HK-2 (cell line): ENCODE results near the gene NEURL1B.
"Not testable (repeated sequence)": the region's sequence is repeated elsewhere in the genome, so short reads cannot be mapped to it uniquely, and the experiment has no call there.

Experiments
- DNase-seq: peaks from one replicate; pipeline ENCODE4 v3.0.0-alpha.2; 2018; ENCODE audit not compliant: unreplicated experiment

NEURL1B gene

DNA sequence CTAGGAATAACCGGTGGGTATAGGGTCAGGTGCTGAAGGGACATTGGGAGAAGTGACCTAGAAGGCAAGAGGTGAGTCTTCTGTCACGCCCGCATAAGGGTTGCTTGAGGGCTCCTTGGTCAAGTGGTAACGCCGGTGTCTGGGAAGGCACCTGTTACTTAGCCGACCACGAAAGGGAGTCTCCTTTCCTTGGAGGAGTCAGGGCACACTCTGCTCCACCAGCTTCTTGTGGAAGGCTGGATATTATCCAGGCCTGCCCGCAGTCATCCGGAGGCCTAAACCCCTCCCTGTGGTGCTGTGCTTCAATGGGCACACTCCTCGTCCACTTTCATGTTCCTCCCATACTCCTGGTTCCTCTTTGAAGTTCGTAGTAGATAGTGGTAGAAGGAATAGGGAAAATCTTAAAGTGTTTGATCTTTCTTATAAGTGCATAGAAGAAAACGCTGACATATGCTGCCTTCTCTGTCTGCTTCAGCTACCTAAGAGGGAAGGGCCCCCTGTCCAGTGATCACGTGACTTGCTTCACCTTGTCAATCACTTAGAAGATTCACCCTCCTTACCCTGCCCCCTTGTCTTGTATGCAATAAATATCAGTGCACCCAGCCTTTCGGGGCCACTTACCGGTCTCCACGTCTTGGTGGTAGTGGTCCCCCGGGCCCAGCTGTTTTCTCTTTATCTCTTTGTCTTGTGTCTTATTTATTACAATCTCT, 16.6 kb downstream of the NEURL1B start:
- not testable (repeated sequence) for DNase-seq

- DNase-seq: no peak
Observed at GRCh38 chr5:172658391-172658790, 17.3 kb downstream of the NEURL1B start.

DNA sequence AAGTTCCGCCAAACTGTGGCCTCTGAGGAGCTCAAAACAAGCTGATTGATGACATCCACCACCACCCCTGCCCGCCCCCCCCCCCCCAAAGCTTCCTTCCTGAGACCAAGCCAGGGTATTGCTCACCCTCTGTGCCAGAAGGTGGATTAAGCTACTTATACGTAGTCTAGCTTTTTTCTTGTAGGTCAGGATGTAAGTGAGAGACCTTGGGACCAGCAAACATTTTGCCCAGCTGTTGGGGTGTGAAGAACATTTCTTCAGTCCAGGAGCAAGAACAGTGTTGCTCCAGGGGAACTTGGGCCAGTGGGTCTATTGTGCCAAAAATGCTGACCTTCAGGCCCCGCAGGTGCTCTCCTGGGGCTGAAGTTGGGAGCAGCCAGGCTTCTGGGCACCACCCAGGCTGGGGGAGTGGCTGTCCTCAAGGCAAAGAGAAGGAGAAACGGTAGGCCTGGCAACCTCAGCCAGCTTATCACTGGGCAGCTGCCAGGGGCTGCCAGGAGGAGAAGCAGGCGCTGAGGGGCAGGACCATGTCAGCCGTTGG, 18.0 kb downstream of the NEURL1B start:
- DNase-seq: no peak

DNA sequence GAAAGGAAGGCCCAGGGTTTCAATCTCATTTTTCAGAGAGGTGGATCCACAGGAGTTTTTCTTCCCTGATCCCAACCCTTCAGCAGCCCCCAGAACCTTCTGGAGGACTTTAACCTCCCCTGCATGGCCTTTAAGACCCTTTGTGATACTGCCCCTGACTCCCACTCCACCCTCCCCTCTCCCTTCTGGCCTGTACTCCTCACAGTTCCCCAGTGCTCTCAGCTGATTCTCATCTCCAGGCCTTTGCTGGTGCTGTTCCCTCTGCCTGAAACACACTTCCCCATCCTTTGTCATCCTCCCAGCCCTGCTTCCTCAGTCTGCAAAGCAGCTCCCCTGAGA, 18.5 kb downstream of the NEURL1B start:
- no peak for DNase-seq

DNA sequence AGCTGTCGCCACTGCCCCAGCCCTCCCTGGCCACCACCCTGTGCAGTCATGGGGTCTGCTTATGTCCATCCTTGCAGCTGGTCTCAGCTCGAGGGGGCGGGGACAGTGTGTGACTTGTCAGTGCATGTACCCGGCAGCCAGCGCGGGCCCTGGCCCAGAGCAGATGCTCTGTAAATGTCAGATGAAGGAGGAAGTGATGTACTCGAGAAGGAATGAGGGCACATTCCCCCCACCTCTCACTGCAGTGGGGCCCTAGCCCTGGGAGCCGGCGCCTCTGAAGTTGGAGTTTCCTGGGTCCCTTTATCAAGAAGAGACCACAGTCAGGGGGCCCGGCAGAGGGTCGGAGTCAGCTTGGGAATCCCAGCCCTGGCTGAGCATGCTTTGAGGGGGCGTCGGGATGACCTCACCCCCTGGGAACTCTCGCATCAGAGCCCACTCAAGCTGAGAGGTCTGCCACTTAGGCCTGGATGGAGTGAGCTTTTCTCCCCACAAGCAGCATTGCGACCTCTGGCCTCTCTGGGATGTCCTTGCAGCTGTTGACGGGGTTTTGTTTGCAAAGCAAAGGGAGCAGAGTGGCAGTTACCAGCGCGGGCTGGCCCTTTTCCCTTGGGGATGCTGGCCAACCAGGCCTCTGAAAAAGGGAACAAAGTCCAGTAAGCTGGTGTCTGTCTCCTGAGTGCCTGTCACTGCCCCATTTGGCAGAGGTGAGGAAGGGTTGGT, 19.0 kb downstream of the NEURL1B start:
- no peak for DNase-seq

GRCh38 chr5:172660974-172661373, 19.9 kb downstream of the NEURL1B start:
- DNase-seq: no peak

DNA sequence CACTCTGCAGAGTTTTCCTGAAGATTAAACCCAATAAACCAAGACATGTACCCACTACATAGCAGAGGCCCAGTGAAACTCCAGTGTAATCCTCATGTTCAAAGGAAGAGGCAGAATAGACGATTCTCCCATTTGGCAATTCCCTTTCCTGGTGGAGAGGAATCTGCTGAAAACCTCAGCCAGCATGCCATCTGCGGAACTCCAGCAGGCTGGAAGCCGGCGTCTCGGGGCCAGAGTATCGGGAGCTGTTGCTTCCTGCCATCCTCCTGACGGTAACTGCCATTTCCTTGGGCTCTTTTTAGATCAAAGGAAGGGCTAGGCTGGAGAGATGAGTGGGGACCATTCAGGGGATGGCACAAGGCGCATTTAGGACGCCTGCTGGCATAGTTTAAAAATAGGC, 20.5 kb downstream of the NEURL1B start:
- DNase-seq: no peak

GRCh38 chr5:172662596-172662995, 21.5 kb downstream of the NEURL1B start:
- DNase-seq: no peak

GRCh38 chr5:172664018-172664417, 23.0 kb downstream of the NEURL1B start:
- no peak for DNase-seq

DNA sequence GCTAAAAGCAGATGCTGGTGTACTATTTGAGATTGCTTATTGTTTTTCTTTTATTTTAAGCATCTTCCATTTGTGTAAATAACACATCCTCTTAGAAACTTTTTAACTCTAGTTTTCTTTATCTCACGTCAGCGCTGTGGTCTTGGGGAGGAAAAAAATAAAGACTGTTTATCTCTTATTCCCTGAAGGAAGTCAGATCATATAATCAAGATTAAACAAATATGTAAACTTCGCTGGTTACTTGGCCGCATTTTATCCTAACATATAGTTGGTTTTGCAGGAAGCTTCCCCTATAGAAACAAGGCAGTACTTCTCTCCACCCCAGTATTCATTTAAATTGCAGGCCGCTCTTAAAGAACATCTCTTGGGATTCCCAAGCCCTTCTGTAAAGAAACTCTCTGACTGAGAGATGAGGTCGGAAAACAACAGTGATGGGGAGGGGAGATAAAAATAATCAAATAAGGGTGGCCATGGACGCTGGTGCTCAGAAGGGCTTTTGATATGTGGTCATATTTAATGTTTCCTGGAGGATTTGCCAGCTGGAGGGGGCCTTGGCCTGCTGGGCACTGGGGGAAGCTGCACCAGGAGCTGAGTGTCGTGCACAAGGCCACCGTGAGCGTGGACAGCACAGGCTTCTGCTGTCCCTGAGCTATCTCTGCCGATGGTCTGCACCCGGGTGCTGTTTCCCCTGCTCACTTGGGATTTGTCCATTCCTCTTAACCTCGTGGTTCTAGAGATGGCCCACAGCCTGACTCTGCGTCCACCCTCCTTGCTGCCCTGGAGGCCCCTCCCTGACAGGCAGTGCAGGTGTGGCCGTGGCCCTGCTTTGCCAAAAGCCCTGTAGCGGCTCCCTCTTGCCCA, 23.8 kb downstream of the NEURL1B start:
- no peak for DNase-seq

DNA sequence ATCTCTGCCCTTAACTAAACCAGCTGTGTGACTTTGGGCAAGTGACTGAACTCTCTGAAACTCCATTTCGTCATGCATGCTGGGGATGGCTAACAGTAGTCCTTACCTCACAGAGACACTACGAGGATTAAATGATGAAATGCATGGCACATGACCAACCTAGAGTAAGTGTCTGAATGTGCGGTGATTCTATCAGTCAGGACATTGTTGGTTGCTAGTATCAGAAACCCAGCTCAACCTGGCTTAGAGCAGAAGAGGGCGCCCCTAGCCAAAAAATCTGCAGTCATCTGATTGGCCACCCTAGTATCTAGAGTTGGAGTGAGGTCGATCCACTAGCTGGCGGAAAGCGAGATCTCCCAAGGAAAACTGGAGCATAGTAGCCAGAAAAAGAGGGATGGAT, 25.2 kb downstream of the NEURL1B start:
- DNase-seq: no peak

DNA sequence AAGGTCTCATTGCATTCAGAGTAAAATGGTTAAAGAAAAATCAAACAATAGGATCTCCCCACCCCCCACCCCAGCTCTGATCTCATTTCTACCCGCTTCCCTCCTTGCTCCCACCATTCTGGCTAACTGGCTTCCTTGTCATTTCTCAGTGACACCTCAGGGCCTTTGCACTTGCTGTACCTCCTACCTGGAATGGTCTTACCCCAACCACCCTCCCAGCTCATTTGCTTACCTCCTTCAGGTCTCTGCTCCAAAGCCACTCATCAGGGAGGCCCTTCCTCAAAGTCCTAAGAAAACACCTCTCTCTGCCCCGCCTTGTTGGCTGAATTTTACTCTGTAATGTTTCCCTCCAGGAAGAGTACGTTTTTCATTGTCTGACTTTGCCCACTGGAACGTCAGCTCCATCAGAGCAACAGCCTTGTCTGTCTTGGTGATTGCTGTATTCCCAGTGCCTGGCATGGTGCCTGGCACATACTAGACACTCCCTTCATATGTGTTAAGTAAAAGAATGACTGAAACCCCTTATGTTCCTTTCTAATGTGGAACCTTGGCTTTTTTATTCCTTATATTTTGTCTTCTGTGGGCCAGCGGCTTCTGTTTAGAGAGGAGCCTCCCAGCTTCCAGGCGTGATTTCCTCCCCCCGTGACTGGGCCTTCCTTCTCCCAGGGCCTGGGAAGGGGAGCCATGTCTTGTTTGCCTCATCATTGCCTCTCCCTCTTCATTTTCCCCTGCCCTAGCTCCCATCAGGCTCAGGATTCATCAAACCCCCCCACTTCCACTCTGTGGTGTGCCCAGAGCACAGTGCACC, 26.9 kb downstream of the NEURL1B start:
- no peak for DNase-seq

GRCh38 chr5:172668594-172669071, 27.6 kb downstream of the NEURL1B start:
- no peak for DNase-seq

DNA sequence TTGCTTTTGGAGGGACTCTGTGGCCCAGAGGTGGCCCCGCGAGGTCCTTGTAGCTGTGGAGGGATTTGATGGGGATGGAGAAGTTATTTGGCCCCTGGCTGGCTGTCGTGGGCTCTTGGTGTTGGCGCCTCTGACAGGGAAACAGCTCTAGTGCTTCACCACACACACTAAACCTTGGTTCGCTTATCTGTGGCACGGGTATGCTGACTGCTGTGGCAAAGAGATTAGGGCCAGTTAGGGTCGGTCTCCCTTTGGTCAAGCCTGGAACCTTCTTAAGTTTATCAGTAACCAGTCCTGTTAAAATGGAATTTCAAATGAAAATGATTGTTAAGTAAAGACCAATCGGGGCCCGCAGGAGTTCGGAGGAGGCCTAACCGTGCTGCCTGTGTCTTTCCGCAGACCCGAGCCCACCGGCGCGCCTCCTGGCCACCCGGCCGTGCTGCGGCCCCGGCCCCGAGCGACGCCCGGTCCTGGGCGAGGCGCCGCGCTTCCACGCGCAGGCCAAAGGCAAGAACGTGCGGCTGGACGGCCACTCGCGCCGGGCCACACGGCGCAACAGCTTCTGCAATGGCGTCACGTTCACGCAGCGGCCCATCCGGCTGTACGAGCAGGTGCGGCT, 28.4 kb downstream of the NEURL1B start:
- DNase-seq: no peak

- DNase-seq: no peak
Observed at GRCh38 chr5:172670005-172670402, 28.9 kb downstream of the NEURL1B start.

GRCh38 chr5:172670444-172670843, 29.4 kb downstream of the NEURL1B start:
- DNase-seq: no peak

DNA sequence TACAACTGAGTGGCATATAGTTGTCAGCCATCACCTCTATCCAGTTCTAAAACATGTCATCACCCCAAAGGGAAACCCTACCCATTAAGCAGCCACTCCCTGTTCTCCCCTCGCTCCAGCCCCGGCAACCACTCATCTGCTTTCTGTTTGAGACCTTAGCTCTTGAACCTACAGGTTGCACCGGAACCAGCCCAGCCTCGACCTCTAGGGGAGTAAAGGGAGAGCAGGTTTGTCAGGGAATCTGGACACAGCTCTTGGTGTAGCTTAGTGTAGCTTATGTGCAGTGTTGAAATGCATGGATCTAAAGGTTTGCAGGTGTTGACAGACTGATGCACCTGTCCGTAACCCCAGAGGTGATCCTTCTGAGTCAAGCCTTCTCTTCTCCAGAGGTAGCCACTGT, 30.0 kb downstream of the NEURL1B start:
- DNase-seq: no peak

DNA sequence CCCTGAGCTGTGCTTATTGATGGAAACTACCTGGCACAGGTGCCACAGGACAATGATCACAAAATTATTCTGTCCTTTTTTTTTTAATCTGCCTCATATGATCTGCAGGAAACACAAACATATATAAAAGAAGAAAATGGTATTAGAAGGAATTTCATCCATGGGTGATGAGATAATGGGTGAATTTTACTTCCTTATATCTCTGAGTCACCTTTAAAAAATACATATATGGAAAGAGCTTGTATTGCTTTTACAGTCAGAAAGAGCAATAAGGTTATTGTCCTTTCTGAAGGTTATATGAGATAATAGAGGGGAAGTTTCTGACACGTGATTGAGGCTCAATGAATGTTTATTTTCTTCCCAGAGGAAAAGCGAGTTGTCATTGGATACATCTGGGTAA, 31.6 kb downstream of the NEURL1B start:
- no peak for DNase-seq

DNA sequence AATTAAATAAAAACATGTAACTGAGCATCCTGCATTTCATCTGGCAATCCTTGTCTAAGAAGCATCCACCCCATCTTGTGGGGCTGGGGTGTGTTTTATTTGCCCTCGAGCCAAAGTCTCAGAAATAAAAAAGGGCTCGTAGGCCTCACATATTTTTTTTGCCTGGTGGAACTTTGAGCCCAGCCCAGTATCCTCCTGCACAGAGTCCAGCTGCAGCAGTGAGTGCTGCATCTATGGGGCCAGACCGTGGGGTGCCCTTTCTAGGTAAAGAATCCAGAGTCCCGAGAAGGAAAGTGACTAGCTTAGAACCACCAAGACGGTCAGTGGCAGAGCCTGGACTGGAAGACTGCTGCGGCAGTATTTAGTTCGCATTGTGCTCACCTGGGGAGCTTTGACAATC, 33.1 kb downstream of the NEURL1B start:
- no peak for DNase-seq

- no peak for DNase-seq
Observed at GRCh38 chr5:172676914-172677475, 35.9 kb downstream of the NEURL1B start.
